ENCODE results near the gene MAP2K6.

The MAP2K6 gene

GRCh38 chr17:69581061-69581961, 166.8 kb downstream of the MAP2K6 start:
- no peaks in the 10 kb centered on the region for H3K36me3 ChIP-seq (ENCODE audit: control insufficient read depth, insufficient read depth, low read length)
- H3K4me3 ChIP-seq (ENCODE audit: low read depth, low read length): no peak overlapping the region
- no peak overlapping the region for H3K9ac ChIP-seq (ENCODE audit: low read depth, low read length)
- no peak overlapping the region for H3K27ac ChIP-seq (ENCODE audit: low read depth, low read length)
- no peaks in the 10 kb centered on the region for H3K27me3 ChIP-seq (ENCODE audit: control insufficient read depth, insufficient read depth, low read length)
- H3K4me1 ChIP-seq (ENCODE audit: control insufficient read depth, insufficient read depth, low read length): no peaks in the 10 kb centered on the region; the same call in 1 of the 2 replicates
- no peaks in the 10 kb centered on the region for H3K9me3 ChIP-seq (ENCODE audit: control insufficient read depth, insufficient read depth, low read length)

GRCh38 chr17:69588316-69588715, 173.8 kb downstream of the MAP2K6 start:
- no peaks in the 10 kb centered on the region for H3K9me3 ChIP-seq (ENCODE audit: control insufficient read depth, insufficient read depth, low read length)
- no peak overlapping the region for H3K9ac ChIP-seq (ENCODE audit: low read depth, low read length)
- H3K4me3 ChIP-seq (ENCODE audit: low read depth, low read length): no peak overlapping the region
- no peaks in the 10 kb centered on the region for H3K36me3 ChIP-seq (ENCODE audit: control insufficient read depth, insufficient read depth, low read length)
- H3K4me1 ChIP-seq (ENCODE audit: control insufficient read depth, insufficient read depth, low read length): peaks cover 8% of the 10 kb centered on the region; the same call in 1 of the 2 replicates
- no peak overlapping the region for H3K27ac ChIP-seq (ENCODE audit: low read depth, low read length)
- H3K27me3 ChIP-seq (ENCODE audit: control insufficient read depth, insufficient read depth, low read length): no peaks in the 10 kb centered on the region

- H3K36me3 ChIP-seq (ENCODE audit: control insufficient read depth, insufficient read depth, low read length): no peaks in the 10 kb centered on the region
- H3K27me3 ChIP-seq (ENCODE audit: control insufficient read depth, insufficient read depth, low read length): no peaks in the 10 kb centered on the region
- H3K27ac ChIP-seq (ENCODE audit: low read depth, low read length): no peak overlapping the region
- H3K4me1 ChIP-seq (ENCODE audit: control insufficient read depth, insufficient read depth, low read length): peaks cover 8% of the 10 kb centered on the region; the same call in 1 of the 2 replicates
- no peaks in the 10 kb centered on the region for H3K9me3 ChIP-seq (ENCODE audit: control insufficient read depth, insufficient read depth, low read length)
- H3K9ac ChIP-seq (ENCODE audit: low read depth, low read length): no peak overlapping the region
- no peak overlapping the region for H3K4me3 ChIP-seq (ENCODE audit: low read depth, low read length)
These were observed 174.3 kb downstream of the MAP2K6 start for GRCh38 chr17:69588827-69589239.

GRCh38 chr17:69590671-69591070, 176.2 kb downstream of the MAP2K6 start:
- H3K9me3 ChIP-seq (ENCODE audit: control insufficient read depth, insufficient read depth, low read length): no peaks in the 10 kb centered on the region
- peaks cover 8% of the 10 kb centered on the region; the same call in 1 of the 2 replicates for H3K4me1 ChIP-seq (ENCODE audit: control insufficient read depth, insufficient read depth, low read length)
- H3K27me3 ChIP-seq (ENCODE audit: control insufficient read depth, insufficient read depth, low read length): no peaks in the 10 kb centered on the region

GRCh38 chr17:69592692-69593350, 178.3 kb downstream of the MAP2K6 start:
- Histone ChIP-seq H3K36me3 (ENCODE audit: control insufficient read depth, insufficient read depth, low read length) (no peaks in the 10 kb centered on the region), H3K27ac (ENCODE audit: low read depth, low read length) (no peak overlapping the region), H3K27me3 (ENCODE audit: control insufficient read depth, insufficient read depth, low read length) (no peaks in the 10 kb centered on the region), H3K4me3 (ENCODE audit: low read depth, low read length) (no peak overlapping the region), H3K9me3 (ENCODE audit: control insufficient read depth, insufficient read depth, low read length) (no peaks in the 10 kb centered on the region), H3K4me1 (ENCODE audit: control insufficient read depth, insufficient read depth, low read length) (peaks cover 8% of the 10 kb centered on the region; the same call in 1 of the 2 replicates), H3K9ac (ENCODE audit: low read depth, low read length) (no peak overlapping the region)

More at GRCh38 chr17:69590671-69591070, 176.2 kb downstream of the MAP2K6 start:
- Histone ChIP-seq H3K9ac (ENCODE audit: low read depth, low read length) (no peak overlapping the region), H3K36me3 (ENCODE audit: control insufficient read depth, insufficient read depth, low read length) (no peaks in the 10 kb centered on the region), H3K27ac (ENCODE audit: low read depth, low read length) (no peak overlapping the region), H3K4me3 (ENCODE audit: low read depth, low read length) (no peak overlapping the region)

GRCh38 chr17:69593351-69593715, 178.8 kb downstream of the MAP2K6 start:
- no peaks in the 10 kb centered on the region for H3K9me3 ChIP-seq (ENCODE audit: control insufficient read depth, insufficient read depth, low read length)
- H3K27me3 ChIP-seq (ENCODE audit: control insufficient read depth, insufficient read depth, low read length): no peaks in the 10 kb centered on the region
- no peaks in the 10 kb centered on the region for H3K36me3 ChIP-seq (ENCODE audit: control insufficient read depth, insufficient read depth, low read length)
- no peak overlapping the region for H3K27ac ChIP-seq (ENCODE audit: low read depth, low read length)
- H3K9ac ChIP-seq (ENCODE audit: low read depth, low read length): no peak overlapping the region
- H3K4me1 ChIP-seq (ENCODE audit: control insufficient read depth, insufficient read depth, low read length): peaks cover 8% of the 10 kb centered on the region; the same call in 1 of the 2 replicates
- no peak overlapping the region for H3K4me3 ChIP-seq (ENCODE audit: low read depth, low read length)

- H3K36me3 ChIP-seq (ENCODE audit: control insufficient read depth, insufficient read depth, low read length): no peaks in the 10 kb centered on the region
- peaks cover 7% of the 10 kb centered on the region; the same call in 1 of the 2 replicates for H3K4me1 ChIP-seq (ENCODE audit: control insufficient read depth, insufficient read depth, low read length)
- no peak overlapping the region for H3K9ac ChIP-seq (ENCODE audit: low read depth, low read length)
- no peaks in the 10 kb centered on the region for H3K27me3 ChIP-seq (ENCODE audit: control insufficient read depth, insufficient read depth, low read length)
- H3K9me3 ChIP-seq (ENCODE audit: control insufficient read depth, insufficient read depth, low read length): no peaks in the 10 kb centered on the region
- no peak overlapping the region for H3K4me3 ChIP-seq (ENCODE audit: low read depth, low read length)
- no peak overlapping the region for H3K27ac ChIP-seq (ENCODE audit: low read depth, low read length)
These were observed 179.2 kb downstream of the MAP2K6 start for GRCh38 chr17:69593716-69594115.

- Histone ChIP-seq H3K27ac (ENCODE audit: low read depth, low read length) (no peak overlapping the region), H3K36me3 (ENCODE audit: control insufficient read depth, insufficient read depth, low read length) (no peaks in the 10 kb centered on the region), H3K9ac (ENCODE audit: low read depth, low read length) (no peak overlapping the region), H3K27me3 (ENCODE audit: control insufficient read depth, insufficient read depth, low read length) (no peaks in the 10 kb centered on the region), H3K9me3 (ENCODE audit: control insufficient read depth, insufficient read depth, low read length) (no peaks in the 10 kb centered on the region), H3K4me3 (ENCODE audit: low read depth, low read length) (no peak overlapping the region), H3K4me1 (ENCODE audit: control insufficient read depth, insufficient read depth, low read length) (no peaks in the 10 kb centered on the region)
These were observed 180.1 kb downstream of the MAP2K6 start for GRCh38 chr17:69594641-69595040.

- no peaks in the 10 kb centered on the region for H3K36me3 ChIP-seq (ENCODE audit: control insufficient read depth, insufficient read depth, low read length)
- H3K4me1 ChIP-seq (ENCODE audit: control insufficient read depth, insufficient read depth, low read length): no peaks in the 10 kb centered on the region
- H3K4me3 ChIP-seq (ENCODE audit: low read depth, low read length): no peak overlapping the region
- no peaks in the 10 kb centered on the region for H3K9me3 ChIP-seq (ENCODE audit: control insufficient read depth, insufficient read depth, low read length)
- H3K9ac ChIP-seq (ENCODE audit: low read depth, low read length): no peak overlapping the region
- no peaks in the 10 kb centered on the region for H3K27me3 ChIP-seq (ENCODE audit: control insufficient read depth, insufficient read depth, low read length)
- H3K27ac ChIP-seq (ENCODE audit: low read depth, low read length): no peak overlapping the region
These were observed 181.6 kb downstream of the MAP2K6 start for GRCh38 chr17:69596141-69596540.

- H3K27ac ChIP-seq (ENCODE audit: low read depth, low read length): no peak overlapping the region
- no peaks in the 10 kb centered on the region for H3K27me3 ChIP-seq (ENCODE audit: control insufficient read depth, insufficient read depth, low read length)
- H3K9me3 ChIP-seq (ENCODE audit: control insufficient read depth, insufficient read depth, low read length): no peaks in the 10 kb centered on the region
- no peaks in the 10 kb centered on the region for H3K4me1 ChIP-seq (ENCODE audit: control insufficient read depth, insufficient read depth, low read length)
- H3K36me3 ChIP-seq (ENCODE audit: control insufficient read depth, insufficient read depth, low read length): no peaks in the 10 kb centered on the region
- no peak overlapping the region for H3K4me3 ChIP-seq (ENCODE audit: low read depth, low read length)
- H3K9ac ChIP-seq (ENCODE audit: low read depth, low read length): no peak overlapping the region
These were observed 183.6 kb downstream of the MAP2K6 start for GRCh38 chr17:69597898-69598692.

All from HUES48 (cell line).